Right lung (tissue), 5 donors: ENCODE results near the gene INSYN2B. TPM values are rescaled to one million over a fixed set of nuclear protein-coding genes. Genes with fewer than 3 reads are reported as not detected.

Source experiments
- DNase-seq, 2 donors: peaks; one replicate each; pipeline ENCODE4 v3.0.0-alpha.2; 2013
- polyA plus RNA-seq, 5 donors: library from polyadenylated mRNA; unstranded; fragments of 120-200 nt; gene quantifications; one replicate each; pipeline versions ENCODE4 v1.2.1 to v1.2.3, GENCODE V29; 2013; ENCODE audit warnings: inconsistent platforms in 1 of 5, low replicate concordance in 1 of 5; ENCODE audit not compliant: insufficient read length in 5 of 5, insufficient read depth in 1 of 5

The INSYN2B gene
- polyA plus RNA-seq, 5 donors = 3.6 to 5.2 (median 4.5) TPM

DNA sequence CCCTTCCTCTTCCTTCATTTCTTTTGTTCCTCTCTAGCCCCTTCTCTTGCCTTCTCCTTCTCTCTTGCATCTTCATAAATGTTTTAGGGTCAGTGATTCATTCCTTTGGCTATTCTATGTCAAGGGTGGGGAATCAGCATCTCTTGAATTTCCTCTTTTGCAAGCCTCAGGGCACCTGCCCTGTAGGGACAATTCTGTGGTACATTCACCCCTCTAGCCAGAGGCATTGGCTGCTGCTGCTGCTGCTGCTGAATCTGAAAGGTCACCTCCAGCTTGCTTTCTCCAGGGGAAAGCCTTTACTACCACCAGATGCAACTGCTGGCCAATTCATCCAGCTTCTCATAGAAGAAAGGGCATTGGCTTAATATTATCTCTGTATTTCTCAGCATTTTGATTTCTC, 87.3 kb downstream of the INSYN2B start:
- no peak for DNase-seq

GRCh38 chr5:169889572-169889971, 90.7 kb downstream of the INSYN2B start:
- DNase-seq = no peak

- DNase-seq = no peak
These were observed 93.6 kb downstream of the INSYN2B start for GRCh38 chr5:169886677-169887076.

DNA sequence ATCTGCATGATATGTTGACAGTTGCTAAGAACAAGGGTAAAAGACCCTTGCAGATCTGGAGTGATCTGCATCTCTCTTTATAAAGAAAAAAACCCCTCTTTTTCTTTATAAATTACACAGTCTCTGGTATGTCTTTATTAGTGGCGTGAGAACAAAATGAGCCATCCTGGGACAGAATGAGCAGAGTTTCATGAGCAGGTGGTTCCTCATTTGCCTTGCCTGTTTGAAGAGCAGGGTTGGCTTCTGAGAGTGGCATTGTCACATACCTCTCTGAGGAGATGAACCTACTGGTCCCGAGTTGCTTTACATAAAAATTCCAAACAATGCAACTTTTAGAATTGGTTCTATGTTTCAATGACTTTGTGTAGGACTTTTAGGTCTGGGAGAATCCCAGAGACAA, 94.3 kb downstream of the INSYN2B start:
- DNase-seq = no peak

GRCh38 chr5:169881702-169882303, 98.5 kb downstream of the INSYN2B start:
- no peak for DNase-seq

- no peak for DNase-seq
These were observed 99.5 kb downstream of the INSYN2B start for GRCh38 chr5:169880785-169881184.

GRCh38 chr5:169880012-169880663, 100.2 kb downstream of the INSYN2B start:
- DNase-seq = no peak

DNA sequence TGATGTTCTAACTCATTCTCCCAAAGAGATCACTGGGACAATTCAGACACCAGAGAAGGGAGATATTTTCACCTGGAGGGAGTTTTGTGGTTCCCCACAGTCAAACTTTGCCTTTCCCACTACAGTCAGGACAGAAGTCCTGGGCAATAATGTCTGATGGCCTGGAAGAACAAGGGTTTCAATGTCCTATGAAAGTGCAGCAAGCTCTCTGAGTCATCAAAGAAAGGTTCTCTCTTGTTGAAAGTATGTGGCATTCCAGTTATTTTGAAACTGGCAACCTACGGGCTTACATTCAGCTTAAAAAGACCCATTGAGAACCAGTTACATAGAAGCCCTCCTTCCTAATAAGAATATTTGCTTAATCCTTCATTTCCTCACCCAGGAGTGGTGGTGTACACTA, 103.9 kb downstream of the INSYN2B start:
- DNase-seq = no peak

DNA sequence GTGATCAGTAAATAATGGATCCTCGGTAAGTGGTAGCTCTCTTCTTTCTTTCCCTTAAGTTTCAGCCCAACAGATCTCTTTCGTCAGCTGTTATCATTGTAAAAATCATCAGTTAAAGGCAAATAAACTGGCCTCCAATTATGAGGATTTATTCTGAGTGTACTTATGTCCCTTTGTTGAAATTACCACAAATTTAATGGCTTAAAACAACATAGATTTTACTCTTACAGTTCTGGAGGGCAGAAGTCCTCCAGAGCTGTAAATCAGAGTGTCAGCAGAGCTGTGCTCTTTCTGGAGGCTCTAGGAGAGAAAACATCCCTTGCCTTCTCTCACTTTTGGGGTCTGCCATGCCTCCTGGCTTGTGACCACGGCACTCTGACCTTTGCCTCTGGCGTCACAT, 104.6 kb downstream of the INSYN2B start:
- no peak for DNase-seq

GRCh38 chr5:169875091-169875728, 105.1 kb downstream of the INSYN2B start:
- DNase-seq = peak; percentile 28 to 54

DNA sequence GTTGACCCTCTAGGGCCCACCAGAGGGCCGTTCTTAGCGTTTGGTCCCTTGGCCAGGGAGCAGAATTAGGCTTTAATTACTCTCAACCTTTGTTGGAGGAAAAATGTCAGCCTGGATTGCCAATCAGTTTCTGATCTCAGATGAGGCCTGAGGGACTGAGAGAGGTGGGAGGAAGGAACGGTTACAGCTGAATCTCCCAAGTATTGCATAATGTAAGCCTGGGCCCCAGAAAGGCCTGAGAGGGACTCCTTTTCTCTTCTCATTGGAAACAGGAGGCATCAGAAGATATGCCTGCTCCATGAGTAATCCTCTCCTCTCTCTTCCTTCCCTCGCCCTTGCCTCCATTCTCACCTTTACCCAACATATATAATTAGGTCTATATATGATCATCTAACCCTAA, 105.7 kb downstream of the INSYN2B start:
- no peak for DNase-seq

DNA sequence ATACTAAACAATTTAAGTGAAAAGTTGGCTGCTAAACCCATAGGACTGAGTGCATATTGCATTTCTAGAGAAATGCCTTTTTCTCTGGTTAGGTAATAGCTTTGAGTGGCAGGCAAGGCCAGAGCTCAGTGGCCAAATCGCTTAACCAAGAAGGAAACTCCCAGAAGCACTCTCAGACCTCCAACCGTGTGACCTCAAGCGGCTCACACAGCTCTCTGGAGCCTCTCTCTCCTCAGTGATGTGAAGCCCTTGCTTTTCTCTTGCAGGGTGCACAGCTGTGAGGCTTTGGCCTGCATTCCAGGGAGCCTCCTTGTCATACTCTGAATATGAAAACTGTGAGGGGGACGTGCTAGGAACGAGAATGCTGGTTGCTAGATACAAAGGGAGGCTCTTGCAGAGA, 106.7 kb downstream of the INSYN2B start:
- DNase-seq = no peak

DNA sequence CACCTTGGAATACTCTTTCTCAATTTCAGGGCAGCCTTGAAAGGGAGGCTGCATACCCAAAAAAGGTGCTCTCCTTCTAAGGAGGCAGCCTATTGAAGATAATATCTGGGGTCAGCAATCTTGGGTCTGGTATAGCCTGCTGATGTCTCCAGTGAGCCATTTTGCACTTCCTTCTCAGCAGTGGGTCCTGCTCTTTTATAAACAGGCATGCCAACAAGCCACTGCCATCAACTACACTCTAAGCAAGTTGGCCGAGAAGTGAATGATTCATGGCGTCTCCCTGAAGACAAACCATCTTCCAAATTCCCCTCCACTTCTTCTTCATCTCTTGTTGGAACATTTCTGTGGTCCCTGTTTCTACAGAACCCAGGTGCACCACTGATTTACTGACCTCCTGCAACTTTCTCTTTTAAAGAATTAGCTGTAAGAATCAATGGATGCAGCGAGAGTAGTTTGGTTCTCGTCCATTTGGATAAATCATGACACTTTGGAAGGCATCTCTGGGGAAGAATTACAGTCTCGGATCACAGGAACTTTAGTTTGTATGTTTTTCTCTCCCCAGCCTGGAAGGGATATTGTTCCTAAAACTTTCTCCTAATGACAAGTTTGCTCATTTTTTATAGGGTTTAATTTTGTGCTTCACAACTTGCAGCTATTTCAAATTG, 108.3 kb downstream of the INSYN2B start:
- no peak for DNase-seq

DNA sequence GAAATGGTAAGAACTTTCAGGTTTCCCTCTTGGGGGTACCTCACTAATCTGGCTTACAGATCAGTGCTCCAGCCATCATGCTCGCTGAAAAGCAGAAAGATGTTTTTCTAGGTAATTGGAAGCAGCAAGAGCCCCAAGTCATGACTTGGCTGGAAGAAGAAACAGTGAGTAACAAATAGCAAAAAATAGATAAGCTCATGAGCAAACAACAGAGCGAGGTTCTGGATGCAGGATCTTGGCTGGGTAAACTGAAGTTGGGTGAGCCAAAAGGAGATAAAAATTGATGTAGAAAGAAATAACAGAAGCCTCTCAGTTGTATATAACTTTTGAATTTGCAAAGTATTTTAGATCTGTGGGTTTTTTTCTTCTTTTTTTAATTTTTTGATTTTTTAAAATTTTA, 110.1 kb downstream of the INSYN2B start:
- DNase-seq = no peak

GRCh38 chr5:169869066-169869465, 111.2 kb downstream of the INSYN2B start:
- no peak for DNase-seq

- DNase-seq = no peak
These were observed 112.9 kb downstream of the INSYN2B start for GRCh38 chr5:169867347-169867746.

DNA sequence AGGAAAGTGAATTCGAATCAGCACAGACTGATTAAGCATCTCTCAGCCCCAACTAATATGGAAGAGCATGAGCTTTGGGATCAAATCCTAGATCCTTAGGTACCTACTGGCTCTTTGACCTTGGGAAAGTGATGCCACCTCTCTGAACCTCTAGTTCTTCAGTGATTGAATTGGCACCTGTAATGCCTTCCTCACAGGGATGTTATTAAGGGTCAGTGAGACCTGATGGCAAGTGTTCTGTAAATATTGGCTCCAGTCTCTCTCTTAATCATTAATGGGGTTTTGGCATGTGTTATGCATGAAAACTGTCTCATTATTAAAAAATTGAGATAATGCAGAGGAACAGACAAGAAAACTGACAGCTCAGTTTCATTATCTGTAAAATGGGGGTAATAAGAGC, 115.8 kb downstream of the INSYN2B start:
- DNase-seq = no peak

DNA sequence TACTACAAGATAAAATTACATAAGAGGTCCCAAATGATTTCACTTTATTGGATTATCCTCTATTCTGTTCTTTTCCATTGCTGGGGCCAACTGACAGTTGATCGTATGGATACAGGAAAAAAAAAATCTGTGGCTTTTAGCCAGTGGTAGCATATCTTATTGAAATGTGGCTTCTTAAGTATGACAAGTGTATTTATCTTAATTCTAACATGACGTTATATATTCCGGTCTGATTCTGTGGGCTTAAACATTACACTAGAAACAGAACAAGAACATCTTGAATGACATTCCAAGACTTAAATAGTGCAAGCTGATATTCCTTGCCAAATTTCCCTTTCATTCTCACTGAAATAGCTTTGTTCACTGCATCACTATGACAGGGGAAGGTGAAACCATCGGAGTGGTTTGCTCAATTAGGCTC, 117.9 kb downstream of the INSYN2B start:
- no peak for DNase-seq

- DNase-seq = no peak
These were observed 118.4 kb downstream of the INSYN2B start for GRCh38 chr5:169861934-169862333.

GRCh38 chr5:169861433-169861832, 118.9 kb downstream of the INSYN2B start:
- no peak for DNase-seq

DNA sequence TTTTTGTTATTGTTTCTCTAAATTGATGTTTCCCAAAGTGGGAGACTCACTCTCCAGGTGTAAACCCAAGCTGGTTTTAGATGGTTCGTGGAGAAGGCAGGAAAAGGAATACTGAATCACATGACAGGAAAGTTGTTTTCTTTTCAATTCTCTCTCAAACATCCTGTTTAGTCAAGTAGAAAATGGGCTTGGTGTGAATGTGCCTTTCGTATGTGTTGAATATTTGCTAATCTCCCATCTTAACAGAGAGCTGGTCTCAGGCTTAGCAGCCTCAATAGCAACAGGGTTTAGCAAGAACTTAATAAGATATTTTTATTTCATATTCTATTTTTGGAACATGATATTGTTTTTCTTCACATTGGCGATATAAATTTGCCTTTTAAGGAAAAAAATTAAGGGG, 119.7 kb downstream of the INSYN2B start:
- no peak for DNase-seq

DNA sequence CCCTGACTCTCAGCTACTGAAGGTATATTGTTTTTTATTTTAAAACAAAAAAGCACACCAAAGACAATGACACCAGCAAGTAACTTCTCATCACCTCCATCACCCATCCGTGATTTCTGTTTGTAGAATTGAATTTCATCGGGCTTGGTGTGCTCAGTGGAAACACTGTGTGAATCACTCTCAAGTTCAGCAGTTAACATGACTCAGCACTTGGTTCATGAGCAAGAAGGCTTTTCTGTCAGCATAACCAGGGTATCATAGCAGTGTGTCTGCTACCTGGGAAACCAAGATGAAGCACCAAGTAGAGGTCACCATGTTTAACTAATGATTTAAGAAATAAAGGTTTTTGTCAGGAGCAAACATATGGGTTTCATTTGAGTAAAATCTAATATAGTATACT, 123.7 kb downstream of the INSYN2B start:
- no peak for DNase-seq

- no peak for DNase-seq
These were observed 128.9 kb downstream of the INSYN2B start for GRCh38 chr5:169851321-169851850.
